Ovary (tissue), 9 donors: ENCODE measurements around the gene GUK1. TPM values are rescaled to one million over a fixed set of nuclear protein-coding genes. Genes with fewer than 3 reads are reported as not detected.

ENCODE experiments used
- DNase-seq, 5 donors: peaks; one replicate each; pipeline ENCODE4 v3.0.0-alpha.2; 2019 to 2020
- H3K27ac ChIP-seq, 2 donors: fragments of 200-600 bp; one replicate each; pipeline versions ENCODE4 v1.5.1 to v1.8.0; 2019 to 2022
- H3K27me3 ChIP-seq: fragments of 200-600 bp; one replicate; pipeline ENCODE4 v1.8.0; 2022
- H3K36me3 ChIP-seq: fragments of 200-600 bp; sonication (generic); one replicate; pipeline ENCODE4 v1.5.1; 2019
- H3K4me1 ChIP-seq: one replicate; pipeline ENCODE4 v1.8.1; 2013; ENCODE audit warnings: mild to moderate bottlenecking, moderate library complexity; ENCODE audit not compliant: insufficient read depth
- H3K4me3 ChIP-seq: fragments of 200-600 bp; sonication (generic); one replicate; pipeline ENCODE4 v1.5.1; 2017
- H3K9me3 ChIP-seq, 2 donors: fragments of 200-600 bp in 1 of 2; sonication (generic) in 1 of 2; one replicate each; pipeline versions ENCODE4 v1.5.1 to v1.8.1; 2013 to 2019; ENCODE audit warnings: mild to moderate bottlenecking in 1 of 2, moderate library complexity in 1 of 2
- CTCF ChIP-seq, 3 donors: fragments of 450-650 bp in 2 of 3; fragments of 200-600 bp in 1 of 3; IDR thresholded peaks; one replicate each; pipeline versions ENCODE4 v1.5.1 to v1.8.0; 2016 to 2022; ENCODE audit warnings: antibody characterized with exemption in 3 of 3, mild to moderate bottlenecking in 1 of 3
- EP300 ChIP-seq: sonication (generic); formaldehyde crosslinking; IDR thresholded peaks from one replicate; pipeline ENCODE4 v1.6.1; 2017; ENCODE audit warnings: antibody characterized with exemption
- POLR2A ChIP-seq: fragments of 450-650 bp; IDR thresholded peaks from one replicate; pipeline ENCODE4 v1.6.1; 2017; ENCODE audit warnings: antibody characterized with exemption, mild to moderate bottlenecking, moderate library complexity
- WGBS, 3 donors: extraction: QIAGEN DNeasy Blood & Tissue Kit in 1 of 3; methylation state at CpG; one replicate each; pipeline versions ENCODE4 v1.1.5 to v1.1.7; 2013 to 2017; 5-methylcytosine and 5-hydroxymethylcytosine counted together
- intact Hi-C, 4 donors: fragments of 100-400 bp; cut with DNase I; formaldehyde crosslinking; loops; one replicate each; pipeline versions ENCODE4 v1.11.0 to v1.15.1; 2022 to 2023
- polyA plus RNA-seq, 2 donors: library from polyadenylated mRNA; stranded (reverse); fragments of 200-250 nt in 1 of 2; fragments of 350-450 nt in 1 of 2; fragmentation: Illumina TruSeq in 1 of 2; extraction: RNeasy Lipid Tissue Mini Kit (QIAGEN cat#74804) in 1 of 2; gene quantifications; one replicate each; pipeline ENCODE4 v1.2.3, GENCODE V29; 2013 to 2014
- total RNA-seq, 7 donors: library from RNA; depleted of rRNA in 2 of 7; stranded (reverse); fragments of >200 nt in 2 of 7; fragmentation: NEBNext Ultra II Directional in 3 of 7; extraction: Animal tissue kit (Norgen Biotek cat#: 25700) in 3 of 7; gene quantifications; one replicate each; pipeline versions ENCODE4 v1.1.0 to v1.2.4, GENCODE V29; 2016 to 2023
- donor health status: DM: no; HTN: no; CAD: no; lungs with moderate emphysema.
- donor health status: DM: no; HTN: no; CAD: no.
- donor health status: Bipolar disorder and iron deficiency.
- donor health status: DM: yes; HTN: yes; CAD: no.
- donor health status: DM: no; HTN: no; CAD: no.
- donor health status: DM: yes; HTN: yes; CAD: no.

GUK1 gene
- total and polyA plus RNA-seq, 9 donors: 17.7 to 256 (median 171) TPM

- 88 to 95% (median 88%) methylated on average over 11 of the region's 11 CpGs for WGBS, 3 donors
These were observed 47.6 kb upstream of the GUK1 start for GRCh38 chr1:228092342-228093049.

DNA sequence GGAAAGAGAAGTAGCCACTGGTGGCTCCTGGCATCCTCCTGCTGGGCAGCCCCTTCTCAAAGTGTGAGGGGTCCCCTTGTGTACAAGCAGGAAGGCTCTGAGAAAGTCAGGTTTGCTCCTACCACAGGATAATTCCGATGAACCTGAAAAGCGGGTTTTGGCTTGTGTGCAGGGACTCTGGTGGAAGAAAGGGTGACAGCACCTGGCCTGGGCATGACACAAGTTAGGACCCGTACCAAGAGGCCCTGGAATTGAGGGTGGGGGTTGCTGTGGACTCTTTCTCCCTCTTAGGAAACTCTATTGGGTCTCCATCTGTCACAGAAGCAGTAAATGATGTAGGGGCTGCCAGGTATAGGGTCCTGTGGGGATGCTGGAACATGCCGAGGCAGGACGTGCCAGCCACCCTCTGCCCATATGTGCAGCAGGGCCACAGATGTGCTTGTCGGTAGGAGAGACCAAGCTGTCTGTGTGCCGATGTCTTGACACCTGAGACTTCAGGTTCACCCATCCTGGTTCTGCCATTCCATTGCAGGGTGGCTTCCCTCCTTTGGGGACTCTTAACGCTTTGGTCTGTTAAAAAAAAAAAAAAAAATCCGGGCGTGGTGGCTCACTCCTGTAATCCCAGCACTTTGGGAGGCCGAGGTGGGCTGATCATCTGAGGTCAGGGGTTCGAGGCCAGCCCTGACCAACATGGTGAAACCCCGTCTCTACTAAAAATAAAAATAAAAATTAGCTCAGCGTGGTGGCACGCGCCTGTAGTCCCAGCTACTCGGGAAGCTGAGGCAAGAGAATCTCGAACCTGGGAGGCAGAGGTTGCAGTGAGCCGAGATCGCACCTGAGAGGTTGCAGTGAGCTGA lies 46.8 kb upstream of the GUK1 start:
- H3K27ac ChIP-seq: no peak overlapping the region
- intact Hi-C loops: no loop called here
- H3K27me3 ChIP-seq: no peaks in the 10 kb centered on the region
- 94 to 97% (median 95%) methylated on average over 20 of the region's 20 CpGs for WGBS, 3 donors
- peak in 2 of 5 donors; percentile 12 to 17 for DNase-seq
- H3K9me3 ChIP-seq: no peaks in the 10 kb centered on the region
- TF ChIP-seq CTCF (IDR thresholded peaks at IDR 0.05) (no peak), POLR2A (no peak), EP300 (no peak)
- no peaks in the 10 kb centered on the region for H3K36me3 ChIP-seq
- H3K4me3 ChIP-seq: no peak overlapping the region
- H3K4me1 ChIP-seq: peaks cover 22% of the 10 kb centered on the region

More at GRCh38 chr1:228092342-228093049, 47.6 kb upstream of the GUK1 start:
- Histone ChIP-seq H3K27ac (no peak overlapping the region), H3K4me3 (no peak overlapping the region), H3K4me1 (peaks cover 28% of the 10 kb centered on the region), H3K27me3 (no peaks in the 10 kb centered on the region), H3K36me3 (no peaks in the 10 kb centered on the region), H3K9me3 (no peaks in the 10 kb centered on the region)
- DNase-seq: peak in 1 of 5 donors; percentile 7
- intact Hi-C loops: no loop called here
- TF ChIP-seq POLR2A: no peak
- TF ChIP-seq EP300: no peak
- no peak for TF ChIP-seq CTCF (IDR thresholded peaks at IDR 0.05)

GRCh38 chr1:228094432-228095016 lies 45.6 kb upstream of the GUK1 start:
- Histone ChIP-seq H3K27ac (no peak overlapping the region), H3K4me3 (no peak overlapping the region), H3K4me1 (peaks cover 13% of the 10 kb centered on the region), H3K27me3 (no peaks in the 10 kb centered on the region), H3K36me3 (no peaks in the 10 kb centered on the region), H3K9me3 (no peaks in the 10 kb centered on the region)
- no peak for TF ChIP-seq CTCF (IDR thresholded peaks at IDR 0.05)
- no peak for TF ChIP-seq POLR2A
- no peak for TF ChIP-seq EP300
- intact Hi-C loops: no loop called here
- peak in 2 of 5 donors; percentile 4 to 8 for DNase-seq
- 90 to 96% (median 92%) methylated on average over 13 of the region's 13 CpGs for WGBS, 3 donors

DNA sequence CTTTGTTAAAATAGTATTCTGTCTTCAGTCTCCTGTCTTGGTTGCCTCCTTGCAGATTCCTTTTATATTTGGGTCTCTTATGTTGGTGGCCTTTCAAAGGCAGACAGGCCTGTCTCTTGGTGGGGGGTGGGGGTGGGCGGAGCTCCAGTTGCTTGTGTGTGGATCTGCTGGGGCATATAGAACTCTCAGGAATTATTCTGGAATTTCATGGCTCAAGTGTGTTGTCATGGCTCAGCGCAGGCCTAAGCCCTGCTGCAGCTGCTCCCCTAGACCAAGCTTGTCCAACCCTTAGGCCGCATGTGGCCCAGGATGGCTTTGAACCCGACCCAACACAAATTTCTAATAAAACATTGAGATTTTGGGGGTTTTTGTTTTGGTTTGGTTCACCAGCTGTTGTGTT lies 44.9 kb upstream of the GUK1 start:
- Histone ChIP-seq H3K36me3 (no peaks in the 10 kb centered on the region), H3K4me1 (peaks cover 6% of the 10 kb centered on the region), H3K27ac (no peak overlapping the region), H3K27me3 (no peaks in the 10 kb centered on the region), H3K4me3 (no peak overlapping the region), H3K9me3 (no peaks in the 10 kb centered on the region)
- DNase-seq: no peak
- TF ChIP-seq CTCF (IDR thresholded peaks at IDR 0.05) (no peak), POLR2A (no peak), EP300 (no peak)
- intact Hi-C loops: no loop called here
- WGBS, 3 donors: 93 to 97% (median 93%) methylated on average over 4 of the region's 4 CpGs
